Measurements from ENCODE around the gene RIPK3.

The RIPK3 gene

GRCh38 chr14:24387009-24387345 is 47.2 kb upstream of the RIPK3 start:
- Histone ChIP-seq H3K27ac (ENCODE audit: low read depth, low read length) (no peak overlapping the region), H4K8ac (ENCODE audit: low read depth, low read length) (no peak overlapping the region), H2BK12ac (ENCODE audit: low read length) (no peak overlapping the region), H3K4me1 (ENCODE audit: control insufficient read depth in 1 of 2, insufficient read depth in 2 of 2, low read length in 2 of 2) (peaks cover 5% of the 10 kb centered on the region in 2 experiments), H2BK120ac (ENCODE audit: insufficient read depth, low read length, poor library complexity) (no peak overlapping the region), H4K91ac (ENCODE audit: low read depth, low read length) (no peak overlapping the region), H3K23ac (ENCODE audit: low read length) (no peak overlapping the region), H3K4me3 (ENCODE audit: low read depth, low read length) (no peak overlapping the region), H3K27me3 (ENCODE audit: insufficient read depth, low read length) (no peaks in the 10 kb centered on the region), H3K18ac (ENCODE audit: low read length) (no peak overlapping the region), H3K4me2 (ENCODE audit: low read length) (no peak overlapping the region), H3K4ac (ENCODE audit: low read depth, low read length) (no peak overlapping the region), H3K79me1 (ENCODE audit: low read length) (peaks cover 6% of the 10 kb centered on the region), H3K79me2 (ENCODE audit: control insufficient read depth, insufficient read depth, low read length, poor library complexity) (no peaks in the 10 kb centered on the region), H2AFZ (ENCODE audit: insufficient read depth, low read length, poor library complexity) (no peak overlapping the region), H2BK5ac (ENCODE audit: low read depth, low read length, poor library complexity) (no peak overlapping the region), H3K14ac (ENCODE audit: low read length) (no peak overlapping the region), H3K36me3 (ENCODE audit: control insufficient read depth in 1 of 2, insufficient read depth in 2 of 2, low read length in 2 of 2) (no peaks in the 10 kb centered on the region), H3K9me3 (ENCODE audit: insufficient read depth, low read depth, low read length) (no peaks in the 10 kb centered on the region), H3K9ac (ENCODE audit: low read length) (no peak overlapping the region), H4K12ac (ENCODE audit: low read depth, low read length) (no peak overlapping the region), H2AK5ac (ENCODE audit: low read length) (no peak overlapping the region)
- no CpG with 5 or more reads among the region's 2 CpGs for WGBS (ENCODE audit: extremely low coverage, insufficient coverage, insufficient read length)
- no peak for DNase-seq

GRCh38 chr14:24385524-24385923 is 45.7 kb upstream of the RIPK3 start:
- Histone ChIP-seq H2BK12ac (ENCODE audit: low read length) (no peak overlapping the region), H3K4me1 (ENCODE audit: control insufficient read depth in 1 of 2, insufficient read depth in 2 of 2, low read length in 2 of 2) (no peaks in the 10 kb centered on the region), H2BK5ac (ENCODE audit: low read depth, low read length, poor library complexity) (no peak overlapping the region), H3K79me1 (ENCODE audit: low read length) (no peaks in the 10 kb centered on the region), H3K27me3 (ENCODE audit: insufficient read depth, low read length) (no peaks in the 10 kb centered on the region), H4K91ac (ENCODE audit: low read depth, low read length) (no peak overlapping the region), H3K36me3 (ENCODE audit: control insufficient read depth in 1 of 2, insufficient read depth in 2 of 2, low read length in 2 of 2) (no peaks in the 10 kb centered on the region), H3K18ac (ENCODE audit: low read length) (no peak overlapping the region), H3K4me2 (ENCODE audit: low read length) (no peak overlapping the region), H3K79me2 (ENCODE audit: control insufficient read depth, insufficient read depth, low read length, poor library complexity) (no peaks in the 10 kb centered on the region), H3K9ac (ENCODE audit: low read length) (no peak overlapping the region), H4K12ac (ENCODE audit: low read depth, low read length) (no peak overlapping the region), H3K4ac (ENCODE audit: low read depth, low read length) (no peak overlapping the region), H2BK120ac (ENCODE audit: insufficient read depth, low read length, poor library complexity) (no peak overlapping the region), H4K8ac (ENCODE audit: low read depth, low read length) (no peak overlapping the region), H2AK5ac (ENCODE audit: low read length) (no peak overlapping the region), H3K4me3 (ENCODE audit: low read depth, low read length) (no peak overlapping the region), H2AFZ (ENCODE audit: insufficient read depth, low read length, poor library complexity) (no peak overlapping the region), H3K9me3 (ENCODE audit: insufficient read depth, low read depth, low read length) (no peaks in the 10 kb centered on the region), H3K27ac (ENCODE audit: low read depth, low read length) (no peak overlapping the region), H3K23ac (ENCODE audit: low read length) (no peak overlapping the region), H3K14ac (ENCODE audit: low read length) (no peak overlapping the region)
- WGBS (ENCODE audit: extremely low coverage, insufficient coverage, insufficient read length) = no CpG with 5 or more reads among the region's 4 CpGs
- no peak for DNase-seq

- Histone ChIP-seq H2AK5ac (ENCODE audit: low read length) (no peak overlapping the region), H3K18ac (ENCODE audit: low read length) (no peak overlapping the region), H3K27ac (ENCODE audit: low read depth, low read length) (no peak overlapping the region), H3K4me2 (ENCODE audit: low read length) (no peak overlapping the region), H4K8ac (ENCODE audit: low read depth, low read length) (no peak overlapping the region), H3K9me3 (ENCODE audit: insufficient read depth, low read depth, low read length) (no peaks in the 10 kb centered on the region), H3K79me2 (ENCODE audit: control insufficient read depth, insufficient read depth, low read length, poor library complexity) (no peaks in the 10 kb centered on the region), H4K91ac (ENCODE audit: low read depth, low read length) (no peak overlapping the region), H3K4me3 (ENCODE audit: low read depth, low read length) (no peak overlapping the region), H2BK5ac (ENCODE audit: low read depth, low read length, poor library complexity) (no peak overlapping the region), H3K36me3 (ENCODE audit: control insufficient read depth in 1 of 2, insufficient read depth in 2 of 2, low read length in 2 of 2) (no peaks in the 10 kb centered on the region), H3K14ac (ENCODE audit: low read length) (no peak overlapping the region), H3K79me1 (ENCODE audit: low read length) (no peaks in the 10 kb centered on the region), H3K4me1 (ENCODE audit: control insufficient read depth in 1 of 2, insufficient read depth in 2 of 2, low read length in 2 of 2) (no peaks in the 10 kb centered on the region), H2AFZ (ENCODE audit: insufficient read depth, low read length, poor library complexity) (no peak overlapping the region), H3K27me3 (ENCODE audit: insufficient read depth, low read length) (no peaks in the 10 kb centered on the region), H3K23ac (ENCODE audit: low read length) (no peak overlapping the region), H2BK12ac (ENCODE audit: low read length) (no peak overlapping the region), H2BK120ac (ENCODE audit: insufficient read depth, low read length, poor library complexity) (no peak overlapping the region), H3K4ac (ENCODE audit: low read depth, low read length) (no peak overlapping the region), H3K9ac (ENCODE audit: low read length) (no peak overlapping the region), H4K12ac (ENCODE audit: low read depth, low read length) (no peak overlapping the region)
- 100% methylated on average over 1 of the region's 4 CpGs for WGBS (ENCODE audit: extremely low coverage, insufficient coverage, insufficient read length)
- DNase-seq = no peak
These were observed 44.4 kb upstream of the RIPK3 start for GRCh38 chr14:24384169-24384568.

- H3K79me2 ChIP-seq (ENCODE audit: control insufficient read depth, insufficient read depth, low read length, poor library complexity) = no peaks in the 10 kb centered on the region
- H3K9me3 ChIP-seq (ENCODE audit: insufficient read depth, low read depth, low read length) = no peaks in the 10 kb centered on the region
- H3K79me1 ChIP-seq (ENCODE audit: low read length) = no peaks in the 10 kb centered on the region
- no peak for DNase-seq
- no peaks in the 10 kb centered on the region for H3K27me3 ChIP-seq (ENCODE audit: insufficient read depth, low read length)
- H4K8ac ChIP-seq (ENCODE audit: low read depth, low read length) = no peak overlapping the region
- H3K27ac ChIP-seq (ENCODE audit: low read depth, low read length) = no peak overlapping the region
- no CpG with 5 or more reads among the region's 4 CpGs for WGBS (ENCODE audit: extremely low coverage, insufficient coverage, insufficient read length)
- H2BK120ac ChIP-seq (ENCODE audit: insufficient read depth, low read length, poor library complexity) = no peak overlapping the region
- no peaks in the 10 kb centered on the region for H3K4me1 ChIP-seq (ENCODE audit: control insufficient read depth in 1 of 2, insufficient read depth in 2 of 2, low read length in 2 of 2)
- no peak overlapping the region for H3K4me2 ChIP-seq (ENCODE audit: low read length)
- no peak overlapping the region for H3K4me3 ChIP-seq (ENCODE audit: low read depth, low read length)
- peaks cover 6 to 7% of the 10 kb centered on the region in 2 experiments for H3K36me3 ChIP-seq (ENCODE audit: control insufficient read depth in 1 of 2, insufficient read depth in 2 of 2, low read length in 2 of 2)
- no peak overlapping the region for H3K14ac ChIP-seq (ENCODE audit: low read length)
- no peak overlapping the region for H2BK12ac ChIP-seq (ENCODE audit: low read length)
- H2BK5ac ChIP-seq (ENCODE audit: low read depth, low read length, poor library complexity) = no peak overlapping the region
- H3K9ac ChIP-seq (ENCODE audit: low read length) = no peak overlapping the region
- no peak overlapping the region for H4K12ac ChIP-seq (ENCODE audit: low read depth, low read length)
- no peak overlapping the region for H4K91ac ChIP-seq (ENCODE audit: low read depth, low read length)
- H3K4ac ChIP-seq (ENCODE audit: low read depth, low read length) = no peak overlapping the region
- no peak overlapping the region for H2AFZ ChIP-seq (ENCODE audit: insufficient read depth, low read length, poor library complexity)
- no peak overlapping the region for H3K18ac ChIP-seq (ENCODE audit: low read length)
- H3K23ac ChIP-seq (ENCODE audit: low read length) = no peak overlapping the region
- H2AK5ac ChIP-seq (ENCODE audit: low read length) = no peak overlapping the region
These were observed 42.2 kb upstream of the RIPK3 start for GRCh38 chr14:24382064-24382371.
